ENCODE measurements around the gene BAZ2B. TPM values are rescaled to one million over a fixed set of nuclear protein-coding genes. Genes with fewer than 3 reads are reported as not detected.

The BAZ2B gene
- total and polyA plus RNA-seq, 10 donors: 5.6 to 158 (median 86.0) TPM

- H3K9me3 ChIP-seq: no peaks in the 10 kb centered on the region
- no peaks in the 10 kb centered on the region for H3K36me3 ChIP-seq
- intact Hi-C loops (cut with DNase I; ENCODE audit: low total_unique reads): no loop called here
- no peak for DNase-seq
- H3K27ac ChIP-seq: no peak overlapping the region
- peaks cover 0 to 14% (median 4%) of the 10 kb centered on the region in 6 donors for H3K4me1 ChIP-seq
- no peak for TF ChIP-seq POLR2A (IDR thresholded peaks at IDR 0.05)
- TF ChIP-seq, protein P1, sequence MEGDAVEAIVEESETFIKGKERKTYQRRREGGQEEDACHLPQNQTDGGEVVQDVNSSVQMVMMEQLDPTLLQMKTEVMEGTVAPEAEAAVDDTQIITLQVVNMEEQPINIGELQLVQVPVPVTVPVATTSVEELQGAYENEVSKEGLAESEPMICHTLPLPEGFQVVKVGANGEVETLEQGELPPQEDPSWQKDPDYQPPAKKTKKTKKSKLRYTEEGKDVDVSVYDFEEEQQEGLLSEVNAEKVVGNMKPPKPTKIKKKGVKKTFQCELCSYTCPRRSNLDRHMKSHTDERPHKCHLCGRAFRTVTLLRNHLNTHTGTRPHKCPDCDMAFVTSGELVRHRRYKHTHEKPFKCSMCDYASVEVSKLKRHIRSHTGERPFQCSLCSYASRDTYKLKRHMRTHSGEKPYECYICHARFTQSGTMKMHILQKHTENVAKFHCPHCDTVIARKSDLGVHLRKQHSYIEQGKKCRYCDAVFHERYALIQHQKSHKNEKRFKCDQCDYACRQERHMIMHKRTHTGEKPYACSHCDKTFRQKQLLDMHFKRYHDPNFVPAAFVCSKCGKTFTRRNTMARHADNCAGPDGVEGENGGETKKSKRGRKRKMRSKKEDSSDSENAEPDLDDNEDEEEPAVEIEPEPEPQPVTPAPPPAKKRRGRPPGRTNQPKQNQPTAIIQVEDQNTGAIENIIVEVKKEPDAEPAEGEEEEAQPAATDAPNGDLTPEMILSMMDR (IDR thresholded peaks at IDR 0.05 in 8 of 11, conservative IDR thresholded peaks at IDR 0.05 in 3 of 11): no peak
- WGBS, 5 donors: 75 to 85% (median 83%) methylated on average over 3 of the region's 3 CpGs
- H3K4me3 ChIP-seq: no peak overlapping the region
- H3K27me3 ChIP-seq (replicated peaks in 1 of 7): no peaks in the 10 kb centered on the region
Observed at GRCh38 chr2:159600752-159601151, 15.6 kb downstream of the BAZ2B start.

GRCh38 chr2:159595410-159596046 lies 20.8 kb downstream of the BAZ2B start:
- no peak overlapping the region for H3K4me3 ChIP-seq
- H3K36me3 ChIP-seq: no peaks in the 10 kb centered on the region
- intact Hi-C loops (cut with DNase I; ENCODE audit: low total_unique reads): no loop called here
- no peak for TF ChIP-seq POLR2A (IDR thresholded peaks at IDR 0.05)
- no peak for TF ChIP-seq POLR2AphosphoS5 (IDR thresholded peaks at IDR 0.05)
- TF ChIP-seq, protein P1 (IDR thresholded peaks at IDR 0.05 in 8 of 11, conservative IDR thresholded peaks at IDR 0.05 in 3 of 11): no peak
- H3K27me3 ChIP-seq (replicated peaks in 1 of 7): no peaks in the 10 kb centered on the region
- DNase-seq: no peak
- no peak overlapping the region for H3K27ac ChIP-seq
- no peaks in the 10 kb centered on the region for H3K4me1 ChIP-seq
- no peaks in the 10 kb centered on the region for H3K9me3 ChIP-seq
- 52 to 66% (median 57%) methylated on average over 6 of the region's 6 CpGs for WGBS, 5 donors

GRCh38 chr2:159592441-159592840 lies 23.9 kb downstream of the BAZ2B start:
- no peak overlapping the region for H3K27ac ChIP-seq
- no peak for DNase-seq
- H3K4me1 ChIP-seq: no peaks in the 10 kb centered on the region
- no peaks in the 10 kb centered on the region for H3K36me3 ChIP-seq
- H3K9me3 ChIP-seq: no peaks in the 10 kb centered on the region
- intact Hi-C loops (cut with DNase I; ENCODE audit: low total_unique reads): no loop called here
- TF ChIP-seq POLR2A (IDR thresholded peaks at IDR 0.05) (no peak), POLR2AphosphoS5 (IDR thresholded peaks at IDR 0.05) (no peak)
- TF ChIP-seq, protein P1 (IDR thresholded peaks at IDR 0.05 in 8 of 11, conservative IDR thresholded peaks at IDR 0.05 in 3 of 11): no peak
- no peak overlapping the region for H3K4me3 ChIP-seq
- no peaks in the 10 kb centered on the region for H3K27me3 ChIP-seq (replicated peaks in 1 of 7)
- 70 to 85% (median 72%) methylated on average over 3 to 4 of the region's 4 CpGs for WGBS, 5 donors

GRCh38 chr2:159591221-159591620 lies 25.1 kb downstream of the BAZ2B start:
- no peak overlapping the region for H3K27ac ChIP-seq
- H3K9me3 ChIP-seq: no peaks in the 10 kb centered on the region
- no peaks in the 10 kb centered on the region for H3K27me3 ChIP-seq (replicated peaks in 1 of 7)
- H3K4me3 ChIP-seq: no peak overlapping the region
- intact Hi-C loops (cut with DNase I; ENCODE audit: low total_unique reads): no loop called here
- no peaks in the 10 kb centered on the region for H3K36me3 ChIP-seq
- TF ChIP-seq POLR2A (IDR thresholded peaks at IDR 0.05) (no peak), POLR2AphosphoS5 (IDR thresholded peaks at IDR 0.05) (no peak)
- TF ChIP-seq, protein P1 (IDR thresholded peaks at IDR 0.05 in 8 of 11, conservative IDR thresholded peaks at IDR 0.05 in 3 of 11): no peak
- DNase-seq: no peak
- no peaks in the 10 kb centered on the region for H3K4me1 ChIP-seq
